T-helper 1 cell treated with Interleukin-12 subunit alpha and Interleukin-12 subunit beta and Interleukin-4 antibody, amounts not matched to agents 30 ng/mL and 1 ng/mL, for 36 hours (primary cell): ENCODE results near the gene AADAT. TPM values are rescaled to one million over a fixed set of nuclear protein-coding genes. Genes with fewer than 3 reads are reported as not detected.

Experiments used
- intact Hi-C: fragments of 100-400 bp; cut with micrococcal nuclease; formaldehyde crosslinking; loops from one replicate; pipeline ENCODE4 v1.15.1; 2024
- total RNA-seq: library from RNA; stranded (reverse); gene quantifications from 2 replicates; pipeline ENCODE4 v1.2.3, GENCODE V29; 2022

The AADAT gene
- total RNA-seq, 1 donor from 2014 or later: not detected

DNA sequence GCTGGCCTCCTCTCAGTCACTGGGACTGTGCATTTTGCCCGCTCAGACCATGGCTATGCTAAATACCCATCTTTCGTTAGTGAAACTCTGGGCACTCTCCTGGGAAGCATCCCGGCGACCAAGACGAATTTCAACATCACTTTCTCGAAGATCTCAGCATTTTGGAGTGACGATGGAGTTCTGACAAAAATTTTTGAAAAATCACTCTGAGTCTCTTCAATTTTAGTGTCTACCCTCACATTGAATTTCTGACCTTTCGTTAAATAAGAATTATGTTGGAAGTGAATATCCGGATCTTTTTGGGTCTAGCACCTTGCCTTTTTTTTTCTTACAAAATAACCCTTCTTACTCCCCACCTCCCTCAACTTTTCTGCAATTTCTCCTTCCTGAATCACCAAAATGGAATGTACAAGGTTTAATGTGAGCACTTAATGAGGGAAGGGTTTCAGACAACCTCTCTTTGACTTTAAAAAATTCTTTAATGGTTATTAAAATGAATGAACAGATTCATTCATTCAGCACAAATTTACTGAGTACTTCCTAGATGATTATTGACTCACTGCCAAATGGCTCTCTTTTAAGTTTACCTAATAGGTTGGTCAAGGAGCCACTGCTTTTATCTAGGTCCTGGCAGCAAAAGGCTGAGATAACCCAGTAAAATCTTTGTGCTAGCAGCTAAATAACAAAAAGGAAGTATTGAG, 746 bp upstream of the AADAT start:
- intact Hi-C loops: no loop called here

DNA sequence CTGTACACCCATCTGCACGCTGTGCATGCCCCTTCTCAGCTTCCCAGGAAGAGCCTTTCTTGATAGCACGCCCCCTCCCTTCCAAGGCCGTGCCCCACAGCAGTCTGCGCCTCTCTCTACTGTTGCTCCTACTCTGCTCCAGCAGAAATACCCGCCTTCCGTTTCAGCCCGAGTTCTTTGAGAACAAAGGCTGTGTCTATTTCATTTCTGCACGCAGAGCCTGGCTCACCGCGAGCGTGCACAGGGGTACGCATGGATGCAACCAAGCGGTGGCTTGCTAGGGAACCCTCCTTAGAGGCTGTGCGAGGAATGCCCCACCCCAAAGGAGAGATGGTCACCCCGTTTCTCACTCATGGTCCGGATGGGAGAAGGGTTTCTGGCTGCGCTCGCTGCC, 485 bp downstream of the AADAT start:
- intact Hi-C loops: no loop called here

DNA sequence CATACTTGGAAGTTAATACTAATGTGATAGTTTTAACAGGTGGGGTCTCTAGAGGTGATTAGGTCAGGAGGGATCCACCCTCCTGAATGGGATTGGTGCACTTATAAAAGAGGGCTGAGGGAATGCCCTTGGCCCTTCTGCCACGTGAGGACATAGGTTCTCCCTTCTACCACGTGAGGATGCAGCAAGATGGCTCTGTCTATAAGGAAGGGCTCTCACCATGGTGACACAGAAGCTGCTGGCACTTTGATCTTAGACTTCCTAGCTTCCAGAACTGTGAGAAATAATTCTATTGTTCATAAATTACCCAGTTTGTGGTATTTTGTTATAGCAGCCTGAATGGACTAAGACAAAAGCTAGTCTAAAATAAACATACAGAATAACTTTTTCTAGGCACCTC, 1.0 kb downstream of the AADAT start:
- intact Hi-C loops: no loop called here

DNA sequence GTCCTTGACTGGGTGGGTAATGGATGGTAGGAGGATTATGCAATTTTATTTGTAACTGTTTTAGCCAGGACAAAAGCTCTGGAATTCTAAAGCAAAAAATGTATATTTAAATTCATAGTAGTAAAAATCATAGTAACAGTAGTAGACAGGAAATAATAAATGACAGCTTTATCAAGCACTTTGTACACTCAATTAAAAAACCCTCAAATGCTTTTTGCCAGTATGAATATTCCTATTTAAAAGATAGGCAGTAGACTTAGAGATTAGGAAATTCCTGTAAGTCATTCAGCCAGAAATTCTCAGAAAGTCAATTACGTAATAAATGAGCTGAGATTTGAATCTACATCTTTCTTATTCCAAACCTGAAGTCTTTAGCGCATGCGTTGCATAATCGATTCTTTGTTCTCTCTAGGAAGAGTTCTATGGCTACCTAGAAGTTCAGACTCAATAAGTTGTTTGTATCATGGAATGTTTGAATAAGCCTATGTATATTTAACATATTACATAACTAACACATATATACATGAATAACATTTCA, 2.5 kb downstream of the AADAT start:
- intact Hi-C loops: no loop called here

DNA sequence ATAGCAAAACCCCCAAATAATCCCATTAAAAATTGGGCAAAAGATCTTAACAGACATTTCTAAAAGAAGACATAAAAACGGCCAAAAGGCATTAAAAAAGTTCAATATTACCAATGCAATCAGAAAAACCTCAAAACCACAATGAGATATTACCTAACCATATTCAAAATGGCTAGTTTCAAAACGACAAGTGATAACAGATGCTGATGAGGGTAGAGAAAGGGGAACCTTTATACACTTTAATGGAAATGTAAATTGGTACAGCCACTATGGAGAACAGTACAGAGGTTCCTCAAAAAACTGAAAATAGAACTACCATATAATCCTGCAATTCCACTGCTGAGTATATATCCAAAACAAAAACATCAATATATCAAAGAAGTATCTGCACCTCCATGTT, 6.2 kb downstream of the AADAT start:
- intact Hi-C loops: no loop called here

DNA sequence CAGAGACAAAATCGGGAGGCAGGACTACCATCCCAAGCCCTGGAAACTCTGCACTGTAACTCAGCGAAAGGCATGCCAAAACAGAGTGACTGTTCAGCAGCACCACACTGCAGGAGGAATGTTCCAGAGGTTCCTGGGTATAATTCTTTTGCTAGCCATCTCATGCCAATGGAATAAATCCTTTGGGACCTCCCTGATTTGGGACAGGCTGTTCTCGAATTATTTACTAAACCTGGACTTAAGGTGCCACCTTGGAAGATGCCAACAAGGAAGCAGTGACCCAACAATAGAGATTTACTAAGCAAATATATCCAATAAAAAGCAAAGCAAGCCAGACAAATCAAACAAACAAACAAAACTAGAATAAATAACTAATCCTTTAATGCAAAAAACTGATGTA, 9.3 kb downstream of the AADAT start:
- intact Hi-C loops: no loop called here

DNA sequence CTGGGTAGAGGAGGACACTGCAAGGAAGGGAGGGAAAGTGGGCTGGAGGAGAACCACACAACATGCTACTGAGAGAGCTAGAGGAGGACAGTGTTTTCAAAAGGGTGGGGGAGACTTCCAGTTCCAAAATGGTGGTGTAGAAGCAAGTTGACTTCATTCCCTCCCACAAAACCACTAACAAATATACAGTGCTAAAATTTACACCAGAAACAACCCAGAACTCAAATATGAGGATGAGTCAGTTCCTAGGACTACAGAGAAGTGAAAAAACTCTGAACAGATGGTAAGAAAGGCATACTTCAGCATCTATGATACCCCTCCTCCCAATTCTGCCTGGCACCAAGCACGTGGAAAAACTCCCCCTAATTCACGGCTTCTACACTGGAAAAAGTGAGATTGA, 9.8 kb downstream of the AADAT start:
- intact Hi-C loops: no loop called here

DNA sequence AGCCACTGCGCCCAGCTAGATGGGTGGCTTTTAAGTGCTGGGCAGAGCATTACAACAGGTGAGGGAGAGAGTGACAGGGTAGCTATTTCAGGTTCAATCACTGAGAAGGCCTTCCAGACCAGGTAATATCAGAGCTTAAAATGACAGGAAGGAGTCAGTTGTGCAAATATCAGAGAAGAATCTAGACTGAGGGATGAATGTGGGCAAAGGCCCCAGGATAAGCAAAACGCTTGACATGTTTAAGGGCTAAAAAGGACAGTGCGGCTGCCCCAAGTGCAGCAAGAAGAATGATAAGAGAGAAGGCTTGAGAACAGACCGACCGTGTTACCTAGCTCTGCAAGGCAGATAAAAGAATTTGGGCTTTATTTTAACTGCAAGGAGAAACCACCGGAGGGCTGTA, 18.6 kb downstream of the AADAT start:
- intact Hi-C loops: no loop called here

DNA sequence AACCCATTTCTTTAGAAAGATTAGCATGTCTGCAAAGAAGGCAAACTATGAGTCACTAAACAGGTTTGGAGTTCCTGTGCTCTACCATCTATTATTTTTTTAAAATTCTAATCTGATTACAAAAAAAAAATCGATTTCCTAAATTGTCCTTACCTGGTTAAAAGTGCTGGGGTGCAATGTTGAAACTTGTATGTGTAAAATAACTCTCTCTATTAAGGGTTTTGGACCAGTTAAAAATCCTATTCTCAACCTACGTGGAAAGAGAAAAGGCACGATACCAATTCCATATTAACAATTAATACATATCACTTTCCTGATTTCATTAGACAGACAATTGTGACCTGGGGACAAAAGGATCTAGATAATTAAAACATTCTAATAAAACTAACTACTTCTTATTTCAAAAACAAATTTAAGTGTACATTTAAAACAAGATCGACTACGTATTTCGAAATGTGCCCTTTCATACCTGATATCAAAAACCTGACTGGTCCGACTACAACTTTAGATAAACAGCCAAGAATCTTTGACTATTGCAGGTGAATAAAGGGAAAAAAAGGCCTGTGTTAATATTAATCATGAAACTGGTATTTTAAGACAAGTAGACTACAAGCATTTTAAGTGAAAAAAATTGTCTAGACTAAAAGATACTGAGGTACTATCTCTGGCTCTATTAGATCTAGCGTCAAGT, 21.2 kb downstream of the AADAT start:
- intact Hi-C loops: no loop called here

DNA sequence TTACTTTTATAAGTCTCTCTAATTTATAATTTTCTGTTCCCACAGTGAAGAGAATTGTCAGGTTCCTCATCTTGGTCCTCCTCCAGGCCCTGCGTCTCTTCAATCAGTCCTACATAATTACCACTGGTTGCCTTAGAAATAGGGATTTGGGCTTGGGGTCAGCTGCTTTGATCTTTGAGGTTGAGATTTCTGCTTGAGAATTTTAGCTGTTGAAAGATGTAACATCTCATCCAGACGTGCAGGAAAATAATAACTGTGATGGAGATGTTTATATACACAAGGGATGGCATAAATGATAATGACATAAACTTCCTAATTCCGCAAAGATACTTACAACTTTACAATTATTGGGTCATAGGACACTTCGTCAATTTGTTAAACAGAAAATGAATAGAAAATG, 30.3 kb downstream of the AADAT start:
- intact Hi-C loops: no loop called here

DNA sequence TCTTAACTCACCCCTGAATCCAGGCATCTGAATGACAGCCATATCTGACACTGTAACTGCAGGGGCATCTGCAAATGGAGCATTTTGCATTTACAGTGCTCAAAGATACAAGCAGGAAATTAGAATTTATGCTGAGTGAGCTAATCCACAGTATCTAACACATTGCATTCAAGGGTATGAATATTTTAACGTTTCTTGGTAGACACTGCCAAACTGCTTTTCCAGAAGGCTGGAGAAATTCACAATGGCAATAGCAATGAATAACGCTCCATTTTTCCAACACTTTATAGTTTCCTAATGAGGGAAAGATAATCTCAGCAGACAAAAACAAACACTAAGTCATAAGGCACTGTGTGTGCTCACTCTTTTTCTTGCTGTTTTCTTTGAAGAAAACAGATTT, 30.9 kb downstream of the AADAT start:
- intact Hi-C loops: no loop called here

DNA sequence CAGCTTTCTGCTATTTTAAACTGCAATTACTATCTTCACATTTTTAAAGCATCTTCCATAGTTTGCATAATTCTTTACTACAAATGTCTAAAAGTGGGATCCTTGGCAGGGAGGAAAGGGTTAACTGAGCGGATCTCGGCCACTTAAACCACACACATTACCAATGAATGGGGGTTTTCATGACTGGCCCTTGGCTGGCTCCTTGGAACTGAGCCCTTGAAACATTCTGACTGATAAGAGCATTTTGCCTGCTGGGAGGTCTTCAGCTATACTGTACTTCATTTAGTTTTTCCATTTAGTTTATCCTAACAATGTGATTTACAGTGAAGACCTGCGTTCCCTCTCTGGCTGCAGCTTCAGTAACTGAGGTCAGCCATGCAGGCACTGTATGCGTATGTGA, 31.9 kb downstream of the AADAT start:
- intact Hi-C loops: no loop called here

DNA sequence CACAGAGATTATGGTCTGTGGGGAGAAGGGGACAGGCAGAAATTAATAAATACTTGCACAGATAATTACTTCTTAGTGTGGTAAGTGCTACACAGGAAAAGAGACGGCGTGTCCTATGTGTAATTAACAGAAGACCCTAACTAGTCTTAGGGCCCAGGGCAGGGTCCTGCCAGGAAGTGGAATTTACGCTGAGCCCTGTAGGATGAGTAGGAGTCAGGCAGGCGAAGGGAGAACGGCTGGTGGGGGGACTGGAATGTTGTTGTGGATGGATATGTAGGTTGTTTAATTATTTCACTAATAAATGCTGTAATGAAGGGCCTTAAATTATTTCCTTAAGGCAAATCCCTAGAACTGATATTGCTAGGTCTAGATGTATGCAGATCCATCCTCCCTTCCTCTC, 36.8 kb downstream of the AADAT start:
- intact Hi-C loops: no loop called here

DNA sequence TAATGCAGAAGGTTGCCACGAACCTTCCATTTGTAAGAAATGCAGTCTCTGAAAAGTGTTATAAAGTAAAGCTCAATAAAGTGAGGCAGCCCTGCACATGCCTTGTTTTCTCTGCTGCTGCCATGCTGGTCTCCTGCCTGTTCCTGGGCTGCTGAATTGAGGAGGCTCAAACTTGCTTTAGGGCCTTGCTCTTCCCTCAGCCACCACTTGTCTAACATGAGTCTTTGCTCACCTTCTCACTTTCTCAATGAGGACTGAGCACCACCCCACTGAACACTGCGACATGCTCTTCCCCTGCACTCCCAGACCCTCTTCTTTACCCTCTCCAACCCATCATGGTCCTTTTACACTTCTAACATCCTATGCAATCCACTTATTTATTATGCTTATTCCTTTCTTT, 38.4 kb downstream of the AADAT start:
- intact Hi-C loops: no loop called here

DNA sequence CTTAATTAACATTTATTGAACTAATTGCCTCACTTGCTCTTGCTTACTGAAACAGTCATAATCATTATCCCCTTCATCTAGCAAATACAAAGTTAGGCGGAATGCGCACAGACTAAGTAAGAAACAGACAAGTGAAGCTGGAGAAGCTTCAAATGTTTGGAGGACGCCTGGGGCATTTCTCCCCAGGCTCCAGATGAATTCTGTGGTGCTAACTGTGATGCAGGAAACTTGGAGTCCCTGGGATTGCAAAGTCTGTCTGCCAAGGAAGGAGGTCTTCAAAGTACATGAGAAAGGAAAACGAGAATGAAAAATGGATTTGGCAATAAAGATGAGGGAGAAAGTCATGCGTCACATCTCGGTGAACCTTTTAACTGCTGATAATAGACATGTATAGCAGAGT, 40.0 kb downstream of the AADAT start:
- intact Hi-C loops: loop anchor here (5.0 kb wide), 2 partner anchors 482 to 1127 kb away; no protein-coding TSS in a partner anchor

DNA sequence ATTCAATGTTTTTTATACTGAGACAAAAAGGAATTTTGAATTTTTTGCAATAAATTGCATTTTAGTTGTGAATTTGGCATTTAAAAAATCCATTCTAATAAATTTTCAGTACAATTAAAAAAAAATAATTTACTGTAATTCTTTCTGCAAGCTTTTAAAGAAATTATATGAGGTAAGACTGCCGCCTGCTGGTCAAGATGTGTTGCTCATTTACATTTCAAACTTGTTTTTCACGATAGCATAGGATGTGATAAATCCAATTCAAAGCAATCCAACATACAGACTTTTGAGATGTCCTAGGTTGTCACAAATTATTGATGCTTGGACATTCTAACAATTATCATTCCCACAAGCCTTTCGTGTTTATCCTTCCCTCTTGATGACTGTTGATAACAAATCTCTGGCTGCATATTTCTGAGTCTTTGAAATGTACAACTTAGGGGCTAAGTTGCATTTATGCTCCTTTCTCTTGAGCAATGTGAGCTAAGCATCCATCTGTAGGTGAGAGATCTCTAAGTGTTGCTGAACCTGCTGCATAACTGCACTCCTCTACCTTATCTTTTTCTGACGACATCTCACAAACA, 41.9 kb downstream of the AADAT start:
- intact Hi-C loops: loop anchor here (1.0 to 5.0 kb wide), 5 partner anchors 23 to 1126 kb away; no protein-coding TSS in a partner anchor

DNA sequence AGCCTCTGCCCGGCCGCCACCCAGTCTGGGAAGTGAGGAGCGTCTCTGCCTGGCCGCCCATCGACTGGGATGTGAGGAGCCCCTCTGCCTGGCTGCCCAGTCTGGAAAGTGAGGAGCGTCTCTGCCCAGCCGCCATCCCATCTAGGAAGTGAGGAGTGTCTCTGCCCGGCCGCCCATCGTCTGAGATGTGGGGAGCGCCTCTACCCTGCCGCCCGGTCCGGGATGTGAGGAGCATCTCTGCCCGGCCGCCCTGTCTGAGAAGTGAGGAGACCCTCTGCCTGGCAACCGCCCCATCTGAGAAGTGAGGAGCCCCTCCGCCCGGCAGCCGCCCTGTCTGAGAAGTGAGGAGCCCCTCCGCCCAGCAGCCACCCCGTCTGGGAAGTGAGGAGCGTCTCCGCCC, 43.6 kb downstream of the AADAT start:
- intact Hi-C loops: loop anchor here (2.0 to 5.0 kb wide), 3 partner anchors 21 to 1124 kb away; no protein-coding TSS in a partner anchor

DNA sequence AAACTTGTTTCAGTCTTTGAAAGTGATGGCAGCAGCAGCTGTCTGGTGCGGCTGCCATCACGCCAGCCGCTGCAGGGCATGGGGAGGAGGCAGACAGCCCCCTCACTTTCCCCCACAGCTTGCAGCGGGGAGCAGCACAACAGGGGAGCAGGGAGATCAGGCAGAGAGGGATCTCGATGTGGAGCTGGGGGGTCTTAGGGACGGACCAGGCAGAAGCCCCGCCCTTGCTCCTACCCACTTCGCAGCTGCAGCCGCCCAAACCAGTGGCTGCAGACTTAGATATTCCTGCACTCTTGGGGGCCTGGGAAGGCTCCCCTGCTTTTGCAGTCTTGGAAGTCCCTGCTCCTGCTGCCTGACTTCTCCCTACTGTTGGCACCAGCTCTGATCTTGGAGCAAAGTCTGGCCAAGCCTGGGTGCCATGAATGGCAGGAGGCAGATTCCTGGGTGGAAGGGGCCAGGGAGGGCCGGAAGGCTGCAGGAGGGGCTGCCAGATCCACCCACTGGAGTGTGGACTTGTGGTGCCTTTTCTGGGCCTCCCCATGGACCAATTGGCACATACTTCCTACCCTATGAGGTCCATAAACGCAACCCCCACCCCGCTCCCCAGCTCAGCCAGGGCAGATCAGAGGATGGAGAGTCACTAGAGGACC, 49.6 kb downstream of the AADAT start:
- intact Hi-C loops: no loop called here

DNA sequence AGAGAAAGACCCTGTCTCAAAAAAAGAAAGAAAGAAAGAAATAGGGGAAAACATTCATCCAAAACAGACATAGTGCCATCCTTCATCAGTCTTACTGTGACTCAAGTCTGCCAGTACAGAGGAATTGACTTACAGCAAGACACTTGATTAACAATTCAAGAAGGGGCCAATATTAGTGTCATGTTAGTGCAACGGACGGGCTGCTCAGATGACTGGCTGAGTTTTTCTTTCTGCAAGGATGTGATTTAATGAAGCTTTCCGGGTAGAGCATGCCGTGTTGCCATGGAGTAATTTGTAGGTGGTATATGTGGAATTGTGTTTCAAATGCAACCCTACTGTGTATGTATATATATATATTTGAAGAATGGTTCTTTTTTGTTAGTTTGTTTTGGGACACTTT, 51.0 kb downstream of the AADAT start:
- intact Hi-C loops: no loop called here

DNA sequence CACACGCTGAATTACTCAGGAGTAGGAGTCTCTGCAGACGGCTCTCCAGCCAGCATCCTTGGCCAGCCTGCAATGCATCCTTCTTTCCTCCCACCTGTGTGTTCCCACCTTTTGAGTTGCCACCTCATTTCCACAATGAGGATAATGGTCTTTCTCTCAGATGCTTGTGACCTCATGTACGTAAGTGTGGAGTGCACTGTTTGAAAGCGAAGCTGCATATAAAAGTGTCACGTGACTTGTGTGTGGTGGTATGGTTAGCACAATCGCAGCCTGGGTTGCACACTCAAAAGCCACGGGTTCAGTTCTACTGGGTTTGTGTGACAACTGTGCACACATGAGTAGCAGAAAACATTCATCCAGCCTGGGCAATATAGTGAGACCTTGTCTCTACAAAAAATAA, 51.5 kb downstream of the AADAT start:
- intact Hi-C loops: no loop called here

DNA sequence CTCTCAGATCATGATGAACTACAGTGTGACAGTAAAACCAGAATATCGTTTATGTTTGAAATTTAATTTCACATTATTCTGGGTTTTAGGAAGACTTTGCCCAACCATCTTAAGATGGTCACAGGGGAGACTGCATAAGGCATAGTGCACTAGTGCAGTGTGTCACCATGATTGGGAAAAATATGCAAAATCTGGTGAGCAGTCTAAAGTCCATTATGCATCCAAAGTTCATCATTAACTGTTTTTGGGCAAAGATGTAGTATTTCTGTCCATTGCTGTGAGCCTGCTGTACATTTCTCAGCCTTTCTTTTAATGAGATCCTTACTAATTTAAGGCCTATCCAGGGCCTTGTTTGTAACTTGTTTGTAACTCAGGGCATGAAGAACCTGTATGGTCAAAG, 52.3 kb downstream of the AADAT start:
- intact Hi-C loops: no loop called here

DNA sequence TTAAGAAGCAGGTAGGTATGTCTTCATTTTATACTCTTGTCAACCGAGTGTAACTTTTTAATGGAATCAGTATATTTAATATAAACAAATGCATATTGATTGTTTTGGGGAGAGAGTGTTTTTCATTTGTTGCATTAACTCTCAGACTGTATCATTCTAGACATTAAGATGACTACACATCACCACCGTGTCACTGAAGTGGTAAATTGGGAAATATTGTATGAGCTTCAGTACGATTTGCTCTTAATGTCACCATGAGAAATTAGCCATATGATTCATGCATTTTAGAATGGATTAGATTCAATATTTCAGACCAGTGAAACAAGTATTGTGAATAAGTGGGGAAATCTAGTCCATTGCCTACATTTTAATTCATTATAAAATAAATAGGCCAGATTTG, 53.9 kb downstream of the AADAT start:
- intact Hi-C loops: no loop called here
